Measurements from ENCODE around the gene HOXC6.

DNA sequence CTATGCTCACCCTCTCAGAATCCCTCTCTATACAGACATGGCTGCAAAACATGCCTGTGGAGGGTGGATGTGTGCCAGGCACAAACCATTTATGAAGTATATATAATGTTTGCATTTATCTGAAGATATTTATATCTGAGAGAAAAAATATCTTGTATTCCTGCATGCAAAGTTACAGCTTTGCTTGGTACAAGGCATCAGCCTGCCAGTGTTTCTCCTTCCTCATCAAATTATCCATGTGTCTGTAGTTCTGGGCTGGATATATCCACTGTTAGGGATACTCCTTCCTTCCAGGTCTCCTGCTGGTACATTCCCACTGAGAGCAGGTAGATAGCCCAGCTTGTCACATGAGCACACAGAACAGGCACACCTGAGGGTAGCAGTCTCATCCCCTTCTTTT is 37.4 kb downstream of the HOXC6 start:
- no peak for TF ChIP-seq POLR2AphosphoS5 (IDR thresholded peaks at IDR 0.05)
- TF ChIP-seq CTCF (IDR thresholded peaks at IDR 0.05), result no peak
- TF ChIP-seq POLR2A (IDR thresholded peaks at IDR 0.05), result no peak
